Astrocyte (in vitro differentiated cells and primary cell): Measurements from ENCODE around the gene UQCC2. TPM values are rescaled to one million over a fixed set of nuclear protein-coding genes. Genes with fewer than 3 reads are reported as not detected.

Experiments
- DNase-seq: peaks from one replicate; pipeline ENCODE4 v3.0.0-alpha.2; 2010; ENCODE audit warnings: low read depth
- FAIRE-seq: peaks from 2 replicates; lab custom pipeline; 2011; peaks lifted over from hg19 to GRCh38; lab: Jason Lieb, UNC
- H2AFZ ChIP-seq: 2 replicates; pipeline ENCODE4 v1.6.0; 2012; ENCODE audit warnings: low read depth, low read length, inconsistent platforms
- H3K27ac ChIP-seq: 2 replicates; pipeline ENCODE4 v1.5.1; 2011; ENCODE audit warnings: low read depth, low read length, inconsistent platforms
- H3K27me3 ChIP-seq: 2 replicates; pipeline ENCODE4 v1.6.0; 2011; ENCODE audit warnings: low read length, inconsistent platforms; ENCODE audit not compliant: insufficient read depth
- H3K36me3 ChIP-seq: 2 replicates; pipeline ENCODE4 v1.5.1; 2011; ENCODE audit warnings: low read length, inconsistent platforms; ENCODE audit not compliant: insufficient read depth
- H3K4me1 ChIP-seq: 2 replicates; pipeline ENCODE4 v1.5.1; 2011; ENCODE audit warnings: low read length, inconsistent platforms; ENCODE audit not compliant: insufficient read depth
- H3K4me2 ChIP-seq: 2 replicates; pipeline ENCODE4 v1.6.0; 2012; ENCODE audit warnings: low read length, inconsistent platforms
- H3K4me3 ChIP-seq: 2 replicates; pipeline ENCODE4 v1.5.1; 2011; ENCODE audit warnings: low read depth, mild to moderate bottlenecking, low read length, inconsistent platforms; ENCODE audit not compliant: insufficient read depth
- H3K79me2 ChIP-seq: 2 replicates; pipeline ENCODE4 v1.6.0; 2012; ENCODE audit warnings: mild to moderate bottlenecking, low read length, inconsistent platforms; ENCODE audit not compliant: insufficient read depth
- H3K9ac ChIP-seq: 2 replicates; pipeline ENCODE4 v1.6.0; 2012; ENCODE audit warnings: mild to moderate bottlenecking, low read length, inconsistent platforms
- H3K9me3 ChIP-seq: 2 replicates; pipeline ENCODE4 v1.5.1; 2012; ENCODE audit warnings: low read depth, mild to moderate bottlenecking, low read length, inconsistent platforms; ENCODE audit not compliant: insufficient read depth
- H4K20me1 ChIP-seq: 2 replicates; pipeline ENCODE4 v1.6.0; 2012; ENCODE audit warnings: low read length, inconsistent platforms; ENCODE audit not compliant: insufficient read depth
- H3K27ac Mint-ChIP-seq: one replicate; pipeline ENCODE4 v1.8.0; 2021; ENCODE audit warnings: mild to moderate bottlenecking, mixed read lengths; ENCODE audit not compliant: unreplicated experiment
- H3K27me3 Mint-ChIP-seq: one replicate; pipeline ENCODE4 v1.8.0; 2021; ENCODE audit warnings: low read depth, mixed read lengths; ENCODE audit not compliant: unreplicated experiment
- H3K36me3 Mint-ChIP-seq: one replicate; pipeline ENCODE4 v1.8.0; 2021; ENCODE audit warnings: low read depth, mixed read lengths; ENCODE audit not compliant: unreplicated experiment
- H3K4me1 Mint-ChIP-seq: one replicate; pipeline ENCODE4 v1.8.0; 2021; ENCODE audit warnings: low read depth, mixed read lengths; ENCODE audit not compliant: unreplicated experiment
- H3K4me3 Mint-ChIP-seq: one replicate; pipeline ENCODE4 v1.8.0; 2021; ENCODE audit warnings: mild to moderate bottlenecking, moderate library complexity, mixed read lengths; ENCODE audit not compliant: unreplicated experiment
- H3K9me3 Mint-ChIP-seq: one replicate; pipeline ENCODE4 v1.8.0; 2021; ENCODE audit warnings: mild to moderate bottlenecking, mixed read lengths; ENCODE audit not compliant: unreplicated experiment
- CTCF ChIP-seq: IDR thresholded peaks from 2 replicates; pipeline ENCODE4 v1.5.1; 2011; ENCODE audit warnings: low read depth, mild to moderate bottlenecking, inconsistent platforms, low read length, moderate library complexity; ENCODE audit not compliant: insufficient read depth
- EZH2 ChIP-seq: IDR thresholded peaks from 2 replicates; pipeline ENCODE4 v1.6.1; 2012; ENCODE audit warnings: mild to moderate bottlenecking, low read length, inconsistent platforms; ENCODE audit not compliant: insufficient read depth
- total RNA-seq: library from RNA; stranded (reverse); gene quantifications from 2 replicates; pipeline ENCODE4 v1.2.1, GENCODE V29; 2021

The UQCC2 gene
- total RNA-seq, 1 donor from 2014 or later = 70.2 TPM

GRCh38 chr6:33694977-33695376 is 16.5 kb downstream of the UQCC2 start:
- FAIRE-seq (no peak), DNase-seq (no peak)
- peaks cover 12% of the 10 kb centered on the region for H3K36me3 Mint-ChIP-seq
- Histone ChIP-seq H3K4me2 (peak overlapping the region; percentile 43), H3K36me3 (no peaks in the 10 kb centered on the region), H3K27ac (peak overlapping the region; percentile 58), H3K79me2 (no peaks in the 10 kb centered on the region), H2AFZ (no peak overlapping the region), H3K27me3 (no peaks in the 10 kb centered on the region), H4K20me1 (peaks cover 4% of the 10 kb centered on the region), H3K4me1 (peaks cover 49% of the 10 kb centered on the region), H3K9me3 (no peaks in the 10 kb centered on the region), H3K9ac (peak overlapping the region; percentile 69), H3K4me3 (no peak overlapping the region)
- H3K27ac Mint-ChIP-seq = no peak overlapping the region
- no peak for TF ChIP-seq CTCF
- no peak for TF ChIP-seq EZH2
- peaks cover 21% of the 10 kb centered on the region for H3K4me1 Mint-ChIP-seq
- no peaks in the 10 kb centered on the region for H3K9me3 Mint-ChIP-seq
- no peaks in the 10 kb centered on the region for H3K27me3 Mint-ChIP-seq
- no peak overlapping the region for H3K4me3 Mint-ChIP-seq

- no peaks in the 10 kb centered on the region for H3K27me3 ChIP-seq
- FAIRE-seq (peak; percentile 23), DNase-seq (peak; percentile 48)
- H2AFZ ChIP-seq = peak overlapping the region; percentile 30
- Mint-ChIP-seq H3K9me3 (no peaks in the 10 kb centered on the region), H3K27ac (peak overlapping the region; percentile 84), H3K4me3 (peak overlapping the region; percentile 27), H3K36me3 (peaks cover 13% of the 10 kb centered on the region), H3K27me3 (no peaks in the 10 kb centered on the region), H3K4me1 (peaks cover 18% of the 10 kb centered on the region)
- H3K4me3 ChIP-seq = no peak overlapping the region
- TF ChIP-seq CTCF = no peak
- no peak for TF ChIP-seq EZH2
- H4K20me1 ChIP-seq = peaks cover 4% of the 10 kb centered on the region
- H3K9ac ChIP-seq = peak overlapping the region; percentile 69
- H3K9me3 ChIP-seq = no peaks in the 10 kb centered on the region
- peak overlapping the region; percentile 43 for H3K4me2 ChIP-seq
- H3K36me3 ChIP-seq = no peaks in the 10 kb centered on the region
- peaks cover 49% of the 10 kb centered on the region for H3K4me1 ChIP-seq
- H3K79me2 ChIP-seq = no peaks in the 10 kb centered on the region
- H3K27ac ChIP-seq = peak overlapping the region; percentile 58
These were observed 17.0 kb downstream of the UQCC2 start for GRCh38 chr6:33694401-33694931.
